Vagina (tissue), 2 donors: ENCODE measurements around the gene RHOJ. TPM values are rescaled to one million over a fixed set of nuclear protein-coding genes. Genes with fewer than 3 reads are reported as not detected.
A peak's percentile ranks its signal among the peaks of the same experiment; 100 is the strongest.

ENCODE experiments used
- DNase-seq, 2 donors: peaks; one replicate each; pipeline ENCODE4 v3.0.0-alpha.2; 2017; ENCODE audit errors: extremely low spot score in 2 of 2
- H3K27ac ChIP-seq: fragments of 200-600 bp; sonication (generic); one replicate; pipeline ENCODE4 v1.5.1; 2019
- H3K27me3 ChIP-seq: fragments of 200-600 bp; sonication (generic); one replicate; pipeline ENCODE4 v1.5.1; 2019
- H3K36me3 ChIP-seq, 2 donors: fragments of 200-600 bp; sonication (generic); one replicate each; pipeline ENCODE4 v1.5.1; 2017 to 2019
- H3K4me1 ChIP-seq: fragments of 200-600 bp; sonication (generic); one replicate; pipeline ENCODE4 v1.5.1; 2019
- H3K4me3 ChIP-seq, 2 donors: fragments of 200-600 bp; sonication (generic); 1 replicate in 1 of 2; 2 replicates in 1 of 2; pipeline ENCODE4 v1.5.1; 2016 to 2019
- H3K9me3 ChIP-seq: fragments of 200-600 bp; sonication (generic); one replicate; pipeline ENCODE4 v1.5.1; 2019
- POLR2A ChIP-seq, 2 donors: fragments of 450-650 bp; IDR thresholded peaks; one replicate each; pipeline ENCODE4 v1.6.1; 2017; ENCODE audit warnings: antibody characterized with exemption in 2 of 2, mild to moderate bottlenecking in 2 of 2, moderate library complexity in 2 of 2
- POLR2AphosphoS5 ChIP-seq, 2 donors: sonication (generic); formaldehyde crosslinking; IDR thresholded peaks; one replicate each; pipeline ENCODE4 v1.9.0; 2017; ENCODE audit warnings: antibody characterized with exemption in 2 of 2, mild to moderate bottlenecking in 2 of 2, low read depth in 1 of 2; ENCODE audit not compliant: insufficient read depth in 1 of 2
- intact Hi-C: fragments of 100-400 bp; cut with DNase I; formaldehyde crosslinking; loops from one replicate; pipeline ENCODE4 v1.15.1; 2023
- total RNA-seq: library from RNA; depleted of rRNA; stranded (reverse); fragments of >200 nt; gene quantifications from one replicate; pipeline ENCODE4 v1.2.3, GENCODE V29; 2016
- TF ChIP-seq, protein P1 (sequence below), 3 experiments: fragments of 450-650 bp in 2 of 3; fragments of 200-600 bp in 1 of 3; sonication (generic) in 1 of 3; IDR thresholded peaks; one replicate each; pipeline ENCODE4 v1.5.1; 2017 to 2019; ENCODE audit warnings: antibody characterized with exemption in 3 of 3, mild to moderate bottlenecking in 2 of 3, moderate library complexity in 2 of 3

The RHOJ gene
- total RNA-seq, 1 donor from 2014 or later, result 10.8 TPM

DNA sequence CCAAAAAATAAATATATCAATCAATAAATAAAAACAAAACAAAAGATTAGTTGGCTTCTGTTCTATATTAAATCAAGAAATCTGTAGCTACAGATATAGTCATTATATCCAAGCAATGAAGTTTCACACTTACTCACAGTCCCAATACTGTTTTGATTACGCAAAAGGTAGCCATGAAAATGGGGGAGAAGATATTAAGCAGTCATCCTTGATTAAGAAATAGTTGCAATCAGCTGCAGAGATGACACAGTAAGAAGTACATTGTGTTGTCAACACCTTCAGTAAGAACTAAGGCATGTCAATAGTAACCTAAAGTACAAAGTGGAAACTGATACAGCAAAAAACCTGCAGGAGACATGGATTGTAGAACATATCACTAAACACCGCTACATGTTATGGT is 11.0 kb upstream of the RHOJ start:
- H3K27me3 ChIP-seq, result no peaks in the 10 kb centered on the region
- no peaks in the 10 kb centered on the region for H3K9me3 ChIP-seq
- H3K27ac ChIP-seq, result no peak overlapping the region
- TF ChIP-seq POLR2A (IDR thresholded peaks at IDR 0.05), result no peak
- no peak for TF ChIP-seq POLR2AphosphoS5 (IDR thresholded peaks at IDR 0.05; ENCODE audit: insufficient read depth in 1 of 2, low read depth in 1 of 2)
- TF ChIP-seq, protein P1, sequence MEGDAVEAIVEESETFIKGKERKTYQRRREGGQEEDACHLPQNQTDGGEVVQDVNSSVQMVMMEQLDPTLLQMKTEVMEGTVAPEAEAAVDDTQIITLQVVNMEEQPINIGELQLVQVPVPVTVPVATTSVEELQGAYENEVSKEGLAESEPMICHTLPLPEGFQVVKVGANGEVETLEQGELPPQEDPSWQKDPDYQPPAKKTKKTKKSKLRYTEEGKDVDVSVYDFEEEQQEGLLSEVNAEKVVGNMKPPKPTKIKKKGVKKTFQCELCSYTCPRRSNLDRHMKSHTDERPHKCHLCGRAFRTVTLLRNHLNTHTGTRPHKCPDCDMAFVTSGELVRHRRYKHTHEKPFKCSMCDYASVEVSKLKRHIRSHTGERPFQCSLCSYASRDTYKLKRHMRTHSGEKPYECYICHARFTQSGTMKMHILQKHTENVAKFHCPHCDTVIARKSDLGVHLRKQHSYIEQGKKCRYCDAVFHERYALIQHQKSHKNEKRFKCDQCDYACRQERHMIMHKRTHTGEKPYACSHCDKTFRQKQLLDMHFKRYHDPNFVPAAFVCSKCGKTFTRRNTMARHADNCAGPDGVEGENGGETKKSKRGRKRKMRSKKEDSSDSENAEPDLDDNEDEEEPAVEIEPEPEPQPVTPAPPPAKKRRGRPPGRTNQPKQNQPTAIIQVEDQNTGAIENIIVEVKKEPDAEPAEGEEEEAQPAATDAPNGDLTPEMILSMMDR (IDR thresholded peaks at IDR 0.05), result no peak
- intact Hi-C loops, result no loop called here
- no peak overlapping the region for H3K4me3 ChIP-seq
- no peaks in the 10 kb centered on the region for H3K36me3 ChIP-seq
- no peak for DNase-seq
- H3K4me1 ChIP-seq, result no peaks in the 10 kb centered on the region

DNA sequence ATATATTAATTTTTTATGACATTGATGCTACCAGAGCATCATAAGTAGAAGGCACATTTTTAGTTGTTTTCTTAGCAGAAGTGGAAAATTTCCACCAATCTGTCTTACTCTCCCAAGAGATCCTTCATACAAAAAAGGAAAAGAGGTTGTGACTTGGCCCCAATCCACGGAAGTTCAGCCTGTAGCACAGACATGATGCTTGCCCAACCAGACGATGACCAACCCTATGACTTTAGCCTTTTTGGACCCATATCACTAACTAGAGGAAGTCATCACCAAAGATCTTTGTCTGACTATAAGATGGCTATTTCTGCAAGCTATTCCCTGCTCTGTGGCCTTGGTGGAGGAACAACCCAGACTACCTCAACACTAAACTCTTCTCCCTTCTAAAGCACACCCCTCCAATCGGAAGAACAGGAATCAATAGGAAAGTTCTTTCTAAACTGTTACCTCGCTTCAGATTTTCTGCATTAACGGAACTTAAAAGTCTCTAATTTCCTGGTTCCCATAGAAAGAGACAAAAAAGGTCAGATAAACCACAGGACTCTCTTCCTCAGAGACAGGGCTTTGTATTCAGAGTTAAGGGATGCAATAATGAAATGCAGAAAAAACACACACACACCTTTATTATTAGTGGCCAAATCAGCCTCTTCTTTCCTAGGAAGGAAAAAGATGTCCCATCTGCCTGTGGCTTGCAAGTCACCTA is 4.1 kb upstream of the RHOJ start:
- DNase-seq, result no peak
- peaks cover 7% of the 10 kb centered on the region for H3K4me1 ChIP-seq
- no peaks in the 10 kb centered on the region for H3K36me3 ChIP-seq
- no peaks in the 10 kb centered on the region for H3K27me3 ChIP-seq
- no peaks in the 10 kb centered on the region for H3K9me3 ChIP-seq
- H3K4me3 ChIP-seq, result no peak overlapping the region
- H3K27ac ChIP-seq, result no peak overlapping the region
- intact Hi-C loops, result no loop called here
- TF ChIP-seq, protein P1 (IDR thresholded peaks at IDR 0.05), result no peak
- TF ChIP-seq POLR2A (IDR thresholded peaks at IDR 0.05) (no peak), POLR2AphosphoS5 (IDR thresholded peaks at IDR 0.05; ENCODE audit: insufficient read depth in 1 of 2, low read depth in 1 of 2) (no peak)

DNA sequence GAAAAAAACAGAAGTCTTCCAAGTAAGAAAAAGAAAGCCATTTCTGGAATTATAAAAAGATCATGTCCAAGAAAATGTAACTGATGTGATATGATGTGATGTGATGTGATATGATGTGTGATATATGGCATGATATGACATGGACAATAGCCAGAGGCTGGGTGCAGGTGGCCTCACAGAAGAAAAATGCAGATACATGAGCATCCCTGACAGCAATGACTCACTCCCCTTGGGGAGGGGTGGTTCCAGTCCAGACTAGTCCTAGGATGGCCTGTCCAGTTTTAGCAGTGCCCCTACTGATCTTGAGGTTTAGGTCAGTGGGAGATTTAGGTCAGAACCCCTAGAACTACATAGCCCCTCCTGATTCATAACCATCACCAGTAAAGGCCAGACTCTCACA is 3.5 kb upstream of the RHOJ start:
- Histone ChIP-seq H3K4me1 (peaks cover 7% of the 10 kb centered on the region), H3K4me3 (no peak overlapping the region), H3K27ac (no peak overlapping the region), H3K9me3 (no peaks in the 10 kb centered on the region), H3K36me3 (no peaks in the 10 kb centered on the region), H3K27me3 (no peaks in the 10 kb centered on the region)
- TF ChIP-seq POLR2A (IDR thresholded peaks at IDR 0.05) (no peak), POLR2AphosphoS5 (IDR thresholded peaks at IDR 0.05; ENCODE audit: insufficient read depth in 1 of 2, low read depth in 1 of 2) (no peak)
- TF ChIP-seq, protein P1 (IDR thresholded peaks at IDR 0.05), result no peak
- intact Hi-C loops, result no loop called here
- no peak for DNase-seq

DNA sequence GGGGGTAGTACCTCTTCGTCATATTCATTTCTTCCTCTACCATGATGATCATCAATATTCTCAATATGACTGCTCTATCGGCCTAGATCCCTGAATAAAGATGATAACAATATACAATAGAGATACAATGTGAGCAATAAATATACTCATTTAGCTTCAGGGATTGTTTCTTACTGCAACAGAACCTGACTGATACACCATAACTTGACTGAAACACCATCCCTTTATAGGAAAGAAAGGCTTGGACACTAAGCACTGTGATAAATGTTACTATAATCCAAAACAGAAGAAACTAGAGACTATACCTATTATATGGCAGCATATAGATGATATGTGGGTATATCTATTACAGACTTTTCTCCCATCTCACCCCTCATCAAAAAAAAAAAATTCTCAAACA is 1.2 kb upstream of the RHOJ start:
- Histone ChIP-seq H3K4me3 (no peak overlapping the region), H3K36me3 (no peaks in the 10 kb centered on the region), H3K27me3 (no peaks in the 10 kb centered on the region), H3K4me1 (peaks cover 7% of the 10 kb centered on the region), H3K9me3 (no peaks in the 10 kb centered on the region), H3K27ac (peak overlapping the region; percentile 87)
- intact Hi-C loops, result no loop called here
- no peak for DNase-seq
- TF ChIP-seq POLR2AphosphoS5 (IDR thresholded peaks at IDR 0.05; ENCODE audit: insufficient read depth in 1 of 2, low read depth in 1 of 2) (no peak), POLR2A (IDR thresholded peaks at IDR 0.05) (no peak)
- TF ChIP-seq, protein P1 (IDR thresholded peaks at IDR 0.05), result no peak

DNA sequence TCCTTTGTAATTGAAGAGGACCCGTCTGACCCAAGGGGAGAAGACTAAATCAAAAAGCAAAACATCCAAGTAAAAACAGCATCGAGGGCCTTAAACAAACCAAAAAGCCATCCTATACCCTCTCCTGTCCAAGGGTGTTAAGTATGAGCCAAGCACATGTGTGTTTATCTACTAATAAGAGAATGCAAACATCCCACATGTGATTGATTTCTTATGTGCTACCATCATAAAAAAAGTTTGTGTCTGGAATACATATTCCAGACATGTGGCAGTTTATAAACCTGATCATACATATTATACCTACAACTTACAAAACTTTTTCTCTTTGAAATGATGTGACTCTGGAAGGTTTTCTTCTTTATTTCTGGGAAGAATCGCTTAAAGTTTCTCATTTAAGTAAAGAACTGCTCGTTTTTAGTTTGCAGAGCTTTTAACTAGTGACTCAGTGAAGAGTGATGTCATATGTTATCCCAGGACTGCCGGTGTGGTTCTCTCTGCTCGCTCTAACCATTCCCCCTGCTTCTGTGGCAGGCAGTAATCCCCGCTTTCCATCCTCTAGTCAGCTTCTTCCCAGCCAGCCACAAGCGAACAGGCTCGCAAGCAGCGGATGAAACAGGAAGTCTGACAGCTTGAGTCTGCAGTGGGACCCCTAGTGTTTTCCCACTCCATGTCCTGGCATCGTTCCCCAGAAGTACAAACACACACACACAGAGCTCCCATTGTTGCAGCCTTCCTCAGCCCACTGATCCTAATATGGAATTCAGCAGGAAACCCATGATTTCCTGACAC is 431 bp upstream of the RHOJ start:
- Histone ChIP-seq H3K9me3 (no peaks in the 10 kb centered on the region), H3K4me3 (peak overlapping the region; percentile 46 to 51), H3K36me3 (no peaks in the 10 kb centered on the region), H3K27me3 (no peaks in the 10 kb centered on the region), H3K27ac (peak overlapping the region; percentile 87), H3K4me1 (peaks cover 7% of the 10 kb centered on the region)
- intact Hi-C loops, result no loop called here
- peak in 1 of 2 donors; percentile 95 for DNase-seq
- TF ChIP-seq POLR2A (IDR thresholded peaks at IDR 0.05), result peak in 1 of 2 donors; percentile 41
- TF ChIP-seq POLR2AphosphoS5 (IDR thresholded peaks at IDR 0.05; ENCODE audit: insufficient read depth in 1 of 2, low read depth in 1 of 2), result peak; percentile 61 to 92
- TF ChIP-seq, protein P1 (IDR thresholded peaks at IDR 0.05), result peak in 1 of 3 experiments; percentile 7
